Body of pancreas (tissue), 4 donors: Measurements from ENCODE around the gene SLC23A2.

Experiments
- POLR2A ChIP-seq, 3 donors: fragments of 450-650 bp; IDR thresholded peaks; one replicate each; pipeline ENCODE4 v1.6.1; 2016; ENCODE audit warnings: antibody characterized with exemption in 3 of 3, mild to moderate bottlenecking in 2 of 3
- TF ChIP-seq, protein P1 (sequence below), 7 experiments: fragments of 450-650 bp in 4 of 7; fragments of 200-600 bp in 3 of 7; sonication (generic) in 3 of 7; IDR thresholded peaks; one replicate each; pipeline ENCODE4 v1.5.1; 2016 to 2019; ENCODE audit warnings: antibody characterized with exemption in 7 of 7

DNA sequence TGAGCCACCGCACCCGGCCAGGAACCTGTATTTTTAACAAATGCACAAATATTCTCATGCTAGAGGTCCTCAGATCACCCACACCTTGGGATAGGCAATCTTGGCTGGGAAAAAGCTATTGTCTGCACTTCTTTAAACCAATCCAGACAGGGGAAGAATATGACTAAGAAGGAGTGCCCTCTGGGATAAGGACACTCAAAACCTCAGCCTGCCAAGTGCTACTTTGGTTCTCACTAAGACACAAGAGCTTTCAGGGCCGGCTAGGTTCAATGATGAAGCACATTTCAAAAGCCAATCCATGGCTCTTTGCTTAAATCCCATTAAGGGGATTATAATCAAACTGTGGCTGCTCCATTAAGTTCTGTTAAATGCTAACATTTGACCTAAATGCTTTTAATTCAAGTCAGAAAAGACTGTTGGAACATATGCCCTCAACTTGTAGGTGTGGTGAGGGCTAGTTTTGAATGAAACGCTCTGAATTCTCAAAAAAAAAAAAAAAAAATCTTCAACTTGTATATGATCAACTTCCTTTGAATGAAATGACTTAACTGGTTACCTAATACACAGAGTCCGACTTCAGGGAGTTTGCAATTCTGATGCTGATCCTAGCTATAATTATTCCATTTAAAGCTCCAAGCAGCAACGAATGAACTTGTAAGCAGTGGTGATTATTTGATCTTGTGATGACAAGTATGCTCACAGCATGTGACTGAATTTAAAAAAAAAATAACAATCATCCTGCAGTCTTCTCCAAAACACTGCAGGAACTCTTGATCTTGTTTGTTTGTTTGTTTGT lies 56.6 kb downstream of the SLC23A2 start:
- TF ChIP-seq, protein P1, sequence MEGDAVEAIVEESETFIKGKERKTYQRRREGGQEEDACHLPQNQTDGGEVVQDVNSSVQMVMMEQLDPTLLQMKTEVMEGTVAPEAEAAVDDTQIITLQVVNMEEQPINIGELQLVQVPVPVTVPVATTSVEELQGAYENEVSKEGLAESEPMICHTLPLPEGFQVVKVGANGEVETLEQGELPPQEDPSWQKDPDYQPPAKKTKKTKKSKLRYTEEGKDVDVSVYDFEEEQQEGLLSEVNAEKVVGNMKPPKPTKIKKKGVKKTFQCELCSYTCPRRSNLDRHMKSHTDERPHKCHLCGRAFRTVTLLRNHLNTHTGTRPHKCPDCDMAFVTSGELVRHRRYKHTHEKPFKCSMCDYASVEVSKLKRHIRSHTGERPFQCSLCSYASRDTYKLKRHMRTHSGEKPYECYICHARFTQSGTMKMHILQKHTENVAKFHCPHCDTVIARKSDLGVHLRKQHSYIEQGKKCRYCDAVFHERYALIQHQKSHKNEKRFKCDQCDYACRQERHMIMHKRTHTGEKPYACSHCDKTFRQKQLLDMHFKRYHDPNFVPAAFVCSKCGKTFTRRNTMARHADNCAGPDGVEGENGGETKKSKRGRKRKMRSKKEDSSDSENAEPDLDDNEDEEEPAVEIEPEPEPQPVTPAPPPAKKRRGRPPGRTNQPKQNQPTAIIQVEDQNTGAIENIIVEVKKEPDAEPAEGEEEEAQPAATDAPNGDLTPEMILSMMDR (IDR thresholded peaks at IDR 0.05) = no peak
- no peak for TF ChIP-seq POLR2A (IDR thresholded peaks at IDR 0.05)
